ENCODE measurements around the gene TIE1.

DNA sequence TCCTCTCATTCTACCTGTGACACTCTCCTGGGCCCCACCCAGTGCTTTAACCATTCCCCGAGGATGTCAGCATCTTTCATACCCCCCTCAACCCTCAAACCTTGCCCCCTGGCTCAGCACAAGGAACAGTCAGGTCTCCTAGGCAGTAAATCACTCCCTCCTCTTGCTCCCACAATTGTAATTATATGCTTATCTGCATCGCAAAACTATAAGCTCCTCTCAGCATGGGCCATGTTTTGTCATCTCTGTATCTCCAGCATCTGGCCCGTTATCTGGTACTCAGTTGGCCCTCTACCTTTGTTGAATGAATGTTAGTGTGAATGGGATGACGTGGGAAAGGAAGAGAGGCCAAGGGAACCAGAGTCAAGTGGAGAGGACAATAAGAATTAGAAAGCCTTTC is 69.8 kb downstream of the TIE1 start:
- TF ChIP-seq, protein P1, sequence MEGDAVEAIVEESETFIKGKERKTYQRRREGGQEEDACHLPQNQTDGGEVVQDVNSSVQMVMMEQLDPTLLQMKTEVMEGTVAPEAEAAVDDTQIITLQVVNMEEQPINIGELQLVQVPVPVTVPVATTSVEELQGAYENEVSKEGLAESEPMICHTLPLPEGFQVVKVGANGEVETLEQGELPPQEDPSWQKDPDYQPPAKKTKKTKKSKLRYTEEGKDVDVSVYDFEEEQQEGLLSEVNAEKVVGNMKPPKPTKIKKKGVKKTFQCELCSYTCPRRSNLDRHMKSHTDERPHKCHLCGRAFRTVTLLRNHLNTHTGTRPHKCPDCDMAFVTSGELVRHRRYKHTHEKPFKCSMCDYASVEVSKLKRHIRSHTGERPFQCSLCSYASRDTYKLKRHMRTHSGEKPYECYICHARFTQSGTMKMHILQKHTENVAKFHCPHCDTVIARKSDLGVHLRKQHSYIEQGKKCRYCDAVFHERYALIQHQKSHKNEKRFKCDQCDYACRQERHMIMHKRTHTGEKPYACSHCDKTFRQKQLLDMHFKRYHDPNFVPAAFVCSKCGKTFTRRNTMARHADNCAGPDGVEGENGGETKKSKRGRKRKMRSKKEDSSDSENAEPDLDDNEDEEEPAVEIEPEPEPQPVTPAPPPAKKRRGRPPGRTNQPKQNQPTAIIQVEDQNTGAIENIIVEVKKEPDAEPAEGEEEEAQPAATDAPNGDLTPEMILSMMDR (IDR thresholded peaks at IDR 0.05; ENCODE audit: insufficient read depth, low read depth, low read length): no peak
- no peak for TF ChIP-seq EZH2 (IDR thresholded peaks at IDR 0.05; ENCODE audit: insufficient read depth, low read length)

All from astrocyte (in vitro differentiated cells and primary cell).